GM10847 (cell line): Measurements from ENCODE around the gene SCAMP1.

ENCODE experiments used
- POLR2A ChIP-seq: IDR thresholded peaks from 2 replicates; pipeline ENCODE4 v1.6.1; 2011; ENCODE audit not compliant: insufficient read length; ENCODE audit errors: extremely low read depth

Gene SCAMP1

DNA sequence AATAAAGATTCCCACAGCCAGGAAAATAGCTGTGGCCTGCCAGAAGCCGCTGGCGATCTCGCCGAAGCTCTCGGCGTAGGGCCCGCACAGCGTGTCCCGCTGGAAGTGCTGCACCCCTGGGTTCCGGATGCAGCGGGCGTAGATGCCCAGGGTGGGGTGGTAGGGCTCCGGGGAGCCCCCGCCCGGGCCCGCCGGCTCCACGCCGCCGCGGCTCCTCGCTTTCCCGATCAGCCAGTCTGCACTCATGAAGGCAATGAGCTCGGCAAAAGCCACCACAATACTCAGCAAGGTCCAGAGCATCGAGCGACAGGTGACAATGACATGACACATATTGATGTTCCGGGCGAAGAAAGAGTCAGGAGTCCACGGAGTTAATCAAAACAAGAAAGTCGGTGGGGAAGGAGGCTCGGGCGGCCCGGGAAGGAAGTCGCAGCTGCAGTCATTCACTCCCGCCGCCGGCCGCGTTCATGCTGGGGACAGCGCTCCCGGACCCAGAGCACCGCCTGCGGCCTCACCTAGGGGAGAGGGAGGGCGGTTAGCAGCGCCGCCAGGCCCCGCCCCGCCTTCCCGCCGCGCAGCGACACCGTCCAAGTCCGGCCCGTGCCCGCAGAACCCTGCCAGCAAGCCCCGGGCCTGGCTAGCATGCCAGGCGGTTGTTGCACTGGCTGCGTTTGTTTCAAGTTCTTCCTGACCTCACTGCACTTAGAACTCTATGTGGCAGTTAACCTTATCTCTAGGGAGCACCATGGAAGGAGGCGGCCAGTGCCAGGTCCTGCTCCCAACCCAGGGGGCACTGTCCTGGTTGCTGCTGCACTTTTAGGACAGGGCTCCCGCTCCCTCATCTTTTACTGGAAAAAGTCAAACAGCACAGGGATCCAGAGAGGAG, 149.7 kb downstream of the SCAMP1 start:
- no peak for TF ChIP-seq POLR2A

DNA sequence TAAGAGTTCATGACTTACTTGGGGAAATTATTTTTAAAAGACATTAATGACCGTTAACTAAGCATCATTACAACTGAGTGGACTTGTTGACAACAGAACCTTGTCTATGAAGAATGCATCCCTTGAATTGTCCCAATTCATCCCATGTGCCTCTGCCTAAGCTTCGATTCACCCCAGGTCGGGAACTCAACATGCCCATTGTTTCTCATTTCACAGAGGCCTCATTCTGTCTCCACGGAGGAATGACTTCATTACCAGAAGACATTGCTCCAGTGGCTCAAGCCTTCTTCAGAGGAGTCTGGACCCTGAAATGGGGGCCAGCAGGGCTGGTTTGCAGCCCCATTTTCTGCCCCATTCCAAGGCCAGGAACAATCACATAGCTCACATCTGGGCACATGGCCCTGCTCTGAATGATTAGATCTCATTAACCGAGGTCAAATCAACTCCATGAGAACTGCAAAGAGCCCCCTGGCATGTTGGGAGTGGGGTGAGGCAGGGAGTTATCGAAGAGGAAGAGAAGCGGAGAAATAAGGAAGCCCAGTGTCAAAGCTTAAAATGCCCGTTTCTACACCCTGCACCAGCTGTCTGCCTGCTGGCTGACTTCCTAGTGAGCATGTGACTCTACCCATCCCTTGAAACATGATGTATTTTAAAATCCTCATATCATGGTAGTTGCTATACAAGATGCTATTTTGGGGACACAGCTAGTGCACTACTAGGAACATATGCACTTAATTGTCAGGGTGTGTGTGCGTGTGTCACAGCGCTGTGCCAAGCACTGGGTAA, 150.9 kb downstream of the SCAMP1 start:
- TF ChIP-seq POLR2A = no peak

DNA sequence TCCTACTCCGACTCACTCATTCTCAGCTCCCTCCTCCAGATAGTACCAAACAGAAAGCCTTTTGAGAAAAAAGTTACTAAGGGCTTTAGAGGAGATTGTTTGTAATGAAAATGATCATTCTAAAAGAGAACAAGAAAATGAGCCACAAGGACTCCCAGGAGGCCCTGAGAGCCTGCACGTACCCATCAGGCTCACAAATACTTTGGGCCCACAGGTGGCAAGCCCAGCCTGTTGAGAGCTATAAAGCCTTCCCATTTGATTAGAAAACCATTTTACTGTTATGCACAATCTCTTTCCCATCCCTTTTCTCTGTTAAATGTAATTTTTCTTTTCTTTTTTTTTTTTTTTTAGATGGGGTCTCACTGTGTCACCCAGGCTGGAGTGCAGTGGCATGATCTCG, 152.0 kb downstream of the SCAMP1 start:
- TF ChIP-seq POLR2A = no peak

DNA sequence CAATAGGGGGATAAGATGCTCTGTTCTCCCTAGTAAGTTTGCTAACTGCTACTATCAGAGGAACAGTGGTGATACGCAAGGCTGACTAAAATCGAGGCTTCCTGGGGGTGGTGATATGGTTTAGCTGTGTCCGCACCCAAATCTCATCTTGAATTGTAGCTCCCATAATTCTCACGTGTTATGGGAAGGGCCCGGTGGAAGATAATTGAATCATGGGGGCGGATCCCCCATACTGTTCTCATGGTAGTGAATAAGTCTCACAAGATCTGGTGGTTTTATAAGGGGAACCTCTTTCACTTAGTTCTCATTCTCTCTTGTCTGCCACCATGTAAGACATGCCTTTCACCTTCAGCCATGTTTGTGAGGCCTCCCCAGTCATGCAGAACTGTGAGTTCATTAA, 153.0 kb downstream of the SCAMP1 start:
- no peak for TF ChIP-seq POLR2A

DNA sequence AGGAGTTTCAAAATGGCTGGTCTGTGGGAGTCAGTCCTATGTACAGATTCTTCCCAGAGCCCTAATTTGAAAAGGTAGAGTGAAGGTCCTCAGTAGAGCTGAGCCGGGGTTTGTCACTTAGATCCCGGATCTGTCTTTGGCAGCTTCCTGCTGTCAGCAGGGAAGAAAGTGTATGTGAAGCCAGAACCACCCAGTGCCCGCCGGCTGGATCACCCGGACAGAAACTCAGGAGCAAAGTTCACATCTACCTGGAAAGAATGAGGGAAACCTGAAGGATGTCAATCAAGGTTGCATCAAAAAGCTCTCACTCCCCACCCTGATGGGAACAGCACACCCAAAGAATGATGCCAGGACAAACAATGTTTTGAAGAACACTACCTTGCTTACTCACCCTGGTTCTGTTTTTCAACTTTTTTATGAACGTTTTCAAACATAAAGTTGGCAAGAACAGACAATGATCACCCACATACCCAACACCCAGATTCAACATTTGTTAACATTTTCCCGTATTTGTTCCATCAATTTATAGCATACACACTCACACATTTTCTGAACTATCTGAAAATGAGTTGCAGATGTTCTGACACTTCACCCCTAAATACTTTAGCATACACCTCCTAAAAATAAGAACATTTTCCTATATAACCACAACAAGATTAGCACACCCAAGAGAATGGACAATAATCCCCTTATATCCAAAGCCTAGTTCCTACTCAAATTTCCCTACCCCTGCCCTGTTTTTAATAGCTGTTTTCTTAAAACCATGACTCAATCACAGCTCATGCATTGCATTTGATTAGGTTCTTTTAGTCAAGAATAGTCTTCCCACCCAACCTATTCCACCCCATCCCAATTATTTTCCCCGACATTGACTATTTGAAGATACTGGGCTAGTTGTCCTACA, 154.3 kb downstream of the SCAMP1 start:
- no peak for TF ChIP-seq POLR2A

DNA sequence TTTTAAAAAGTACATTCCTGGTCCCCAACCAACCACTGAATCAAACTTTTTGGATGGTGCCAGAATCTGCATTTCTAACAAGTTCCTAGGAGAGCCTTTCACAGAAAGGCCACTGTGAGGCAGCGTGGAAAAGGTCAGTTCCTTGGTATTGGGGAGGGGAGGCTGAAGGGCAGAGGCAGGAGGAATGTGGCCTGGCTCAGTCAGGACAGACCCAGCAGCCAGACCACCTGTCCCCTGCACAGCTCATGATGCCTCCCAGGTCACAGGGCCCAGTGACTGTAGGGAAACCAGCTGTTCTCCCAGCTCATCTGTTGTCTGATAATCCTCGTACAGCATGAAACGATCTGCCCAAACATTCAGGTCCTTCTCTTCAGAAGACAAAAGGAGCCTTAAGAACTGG, 155.3 kb downstream of the SCAMP1 start:
- no peak for TF ChIP-seq POLR2A

DNA sequence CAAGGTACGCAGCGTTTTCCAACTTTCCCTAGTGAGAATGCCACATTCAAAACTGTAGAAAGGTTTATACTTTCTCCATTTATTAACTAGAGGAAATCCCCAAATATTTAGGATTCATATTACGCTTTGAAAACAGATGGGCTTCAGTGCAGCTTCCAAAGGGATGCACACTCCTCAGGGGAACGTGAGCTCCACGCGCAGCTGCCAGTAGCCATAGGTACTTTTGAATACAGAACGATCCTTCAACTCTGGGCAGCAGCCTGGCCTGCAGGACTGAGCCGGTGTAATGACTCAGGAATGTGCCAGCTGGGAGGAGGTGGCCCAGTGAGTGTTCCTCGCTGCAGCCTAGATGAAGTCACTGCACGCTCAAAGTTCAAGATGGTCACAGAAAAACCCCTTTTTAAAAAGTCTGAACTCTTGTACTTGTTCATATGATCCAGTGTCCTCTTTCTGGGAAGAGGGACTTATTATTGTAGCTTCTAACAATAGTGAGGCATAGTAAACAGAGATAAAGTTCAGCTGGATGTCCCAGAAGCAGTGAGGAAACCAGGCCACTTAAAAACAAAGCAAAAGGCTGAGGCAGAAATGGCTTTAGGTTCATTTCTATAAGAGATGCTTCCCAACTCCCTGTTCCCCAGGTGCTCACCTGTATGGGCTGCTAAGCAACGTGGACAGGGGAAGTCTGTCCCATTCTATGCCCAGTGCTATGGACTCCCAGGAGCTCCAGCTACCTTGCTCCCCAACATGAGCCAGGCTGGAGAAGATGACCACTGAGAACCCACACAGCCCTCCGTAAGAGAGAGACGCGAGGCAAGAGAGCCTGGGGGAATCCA, 158.2 kb downstream of the SCAMP1 start:
- no peak for TF ChIP-seq POLR2A

DNA sequence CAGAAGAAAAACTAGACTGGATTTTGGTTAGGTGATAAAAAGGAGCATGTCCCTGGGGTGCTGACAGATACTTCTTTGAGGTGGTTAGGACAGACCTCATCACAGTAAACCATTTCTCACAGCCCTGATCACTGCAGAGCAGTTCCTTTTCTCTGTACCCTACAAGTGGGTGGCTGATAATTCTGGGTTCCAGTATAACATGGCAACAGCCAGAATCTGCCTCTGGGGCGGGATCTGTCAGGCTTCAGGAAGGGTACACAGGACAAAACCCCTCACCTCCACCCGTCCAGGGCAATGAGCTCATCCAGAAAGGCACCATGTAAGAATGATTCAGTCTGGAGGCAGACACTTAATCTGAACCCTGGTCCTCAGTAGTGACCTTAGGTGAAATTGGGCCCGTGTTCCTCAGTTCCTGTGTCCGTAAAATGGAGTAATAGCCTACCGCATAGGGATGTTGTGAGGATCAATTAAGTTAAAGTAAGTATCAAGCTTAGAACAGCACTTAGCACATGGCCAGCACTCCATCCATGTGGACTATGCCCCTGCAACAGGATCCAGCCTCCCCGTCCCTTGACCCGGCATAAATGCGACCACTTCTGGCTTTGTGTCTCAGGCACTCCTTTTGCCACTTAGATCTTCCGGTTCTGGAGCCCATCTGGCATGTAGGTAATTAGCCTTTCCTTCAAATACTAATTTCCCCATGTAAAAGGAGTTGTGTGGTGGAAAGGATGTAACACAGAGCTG, 159.0 kb downstream of the SCAMP1 start:
- no peak for TF ChIP-seq POLR2A

DNA sequence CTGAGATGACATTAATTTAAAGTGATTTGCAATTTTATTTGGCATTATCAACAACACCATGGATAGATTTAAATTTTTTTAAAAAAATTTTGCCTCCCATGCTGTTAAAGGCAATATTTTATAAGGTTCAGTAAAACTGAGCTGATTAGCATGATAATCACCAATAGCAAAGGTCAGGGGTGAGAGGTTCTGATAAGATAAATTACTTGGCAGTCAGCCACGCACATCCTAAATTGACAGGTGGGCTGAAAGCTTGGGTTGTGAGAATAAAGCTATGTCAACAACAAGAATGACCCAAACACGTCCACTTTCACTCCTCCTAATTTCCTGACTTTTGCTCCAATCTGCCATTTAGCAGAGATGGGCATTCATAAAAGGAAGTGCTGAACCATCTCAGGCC, 161.0 kb downstream of the SCAMP1 start:
- no peak for TF ChIP-seq POLR2A

DNA sequence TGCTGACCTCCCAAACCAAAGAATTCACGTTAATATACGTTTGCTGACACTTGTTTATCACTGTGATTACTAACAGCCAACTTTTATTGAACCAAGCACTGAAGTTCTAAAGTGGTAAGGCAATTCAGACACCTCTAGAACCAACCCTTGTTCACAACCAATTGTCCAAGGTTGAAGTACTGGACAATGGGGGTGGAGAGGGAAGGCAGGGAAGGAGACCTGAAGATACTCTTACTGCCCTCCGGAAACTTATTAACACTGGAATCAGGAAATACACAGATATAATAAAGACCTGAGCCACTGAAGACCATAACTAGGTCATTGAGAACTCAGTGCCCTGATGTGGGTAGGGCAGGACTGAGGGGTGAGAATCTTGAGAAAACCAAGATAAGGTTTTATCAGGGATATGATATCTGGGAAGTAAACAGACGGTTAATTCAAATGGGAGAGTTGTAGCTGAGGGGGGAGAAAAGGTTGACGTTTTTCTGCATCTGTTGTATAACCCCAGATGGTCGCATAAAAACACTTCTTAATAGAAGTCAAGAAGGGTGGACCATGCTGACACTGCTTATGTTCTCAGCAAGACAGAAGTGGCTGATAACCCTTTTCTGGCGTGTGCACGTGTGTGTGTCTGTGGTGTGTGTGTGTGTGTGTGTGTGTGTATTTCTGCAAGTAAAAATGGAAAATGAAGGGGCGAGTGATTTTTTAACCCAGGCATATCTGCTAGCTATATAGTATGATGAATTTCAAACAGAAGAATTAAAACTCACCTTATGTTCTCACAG, 162.3 kb downstream of the SCAMP1 start:
- no peak for TF ChIP-seq POLR2A

DNA sequence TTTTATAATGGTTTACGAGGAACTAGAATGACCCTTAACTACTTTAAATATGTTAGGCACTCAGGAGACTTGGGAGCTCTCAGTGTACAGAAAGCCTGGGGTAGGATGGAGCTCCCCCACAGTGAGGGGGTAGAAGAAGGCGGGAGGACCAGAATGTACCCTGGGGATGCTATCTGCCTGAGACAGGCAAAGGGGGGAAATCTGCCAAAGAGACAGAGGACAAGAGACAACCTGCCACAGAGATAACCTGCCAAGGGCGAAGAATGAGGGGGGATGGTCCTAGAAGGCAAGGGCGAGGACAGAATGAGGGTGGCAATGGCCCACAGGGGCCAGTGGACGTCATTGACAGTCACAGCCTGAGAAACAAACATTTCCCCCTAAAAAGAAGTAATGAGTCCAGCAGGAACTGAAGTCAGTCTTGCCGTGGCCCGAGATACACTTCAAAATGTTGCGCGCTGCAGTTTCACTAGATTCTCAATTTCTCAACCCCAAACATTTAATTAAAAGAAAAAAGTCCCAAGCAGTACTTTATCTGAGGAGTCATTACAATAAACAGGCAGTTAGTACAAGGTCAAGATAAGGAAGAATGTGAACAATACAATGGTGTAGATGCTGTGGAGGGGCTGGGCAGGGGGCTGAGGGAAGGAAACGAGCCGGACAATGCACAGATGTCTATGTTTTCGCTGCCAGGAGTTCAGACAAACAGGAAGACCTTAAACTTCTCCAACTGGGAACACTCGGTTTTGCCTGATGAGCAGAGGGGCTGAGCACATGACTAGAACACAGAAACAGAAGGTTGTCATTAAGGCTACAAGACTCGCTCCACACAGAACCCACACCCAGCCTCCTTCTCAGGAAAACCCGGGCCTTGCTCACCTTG, 163.1 kb downstream of the SCAMP1 start:
- no peak for TF ChIP-seq POLR2A

DNA sequence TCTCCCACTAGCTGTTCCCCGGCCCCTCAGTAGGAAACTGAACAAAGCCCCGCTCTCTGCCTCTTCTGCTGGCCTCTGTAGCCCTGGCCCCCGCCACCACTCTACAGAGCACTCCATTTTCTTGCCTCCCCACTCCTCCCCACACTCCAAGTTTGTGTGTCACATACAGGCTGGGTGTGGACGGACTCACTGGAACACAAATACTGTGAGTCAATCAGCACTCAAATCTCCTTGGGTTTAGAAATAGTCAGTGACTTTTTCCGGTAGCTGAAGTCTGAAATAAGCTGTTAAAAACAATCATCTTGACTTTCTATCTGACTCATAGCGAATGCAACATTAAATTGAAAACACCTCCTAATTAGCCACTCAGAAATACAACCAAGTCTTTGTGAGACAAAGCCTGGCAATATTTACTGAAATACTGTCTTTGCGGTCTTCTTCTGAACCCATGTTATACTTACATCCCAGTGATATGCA, 165.7 kb downstream of the SCAMP1 start:
- TF ChIP-seq POLR2A = no peak
